SU-DHL-6 (cell line): ENCODE results near the gene STX8.

Experiments used
- CTCF ChIP-seq: fragments of 200-600 bp; sonication (generic); IDR thresholded peaks from one replicate; pipeline ENCODE4 v1.5.1; 2017; ENCODE audit warnings: antibody characterized with exemption, mild to moderate bottlenecking, low read length, moderate library complexity; ENCODE audit not compliant: insufficient read depth, poor library complexity, severe bottlenecking
- EZH2phosphoT487 ChIP-seq: fragments of 200-600 bp; sonication (generic), shearing (Covaris generic); conservative IDR thresholded peaks from 2 replicates; pipeline ENCODE4 v1.6.1; 2018; ENCODE audit warnings: mild to moderate bottlenecking, antibody characterized with exemption, low read length, moderate library complexity, mixed read lengths

- TF ChIP-seq CTCF (no peak), EZH2phosphoT487 (no peak)
Observed at GRCh38 chr17:9285602-9286427, 289.8 kb downstream of the STX8 start.
